Brain microvascular endothelial cell (primary cell): Measurements from ENCODE around the gene ZKSCAN5.

ENCODE experiments used
- DNase-seq: peaks from one replicate; pipeline ENCODE4 v3.0.0-alpha.2; 2020
- H3K27ac ChIP-seq: fragments of 250-450 bp; sonication (Bioruptor Pico); 2 replicates; pipeline ENCODE4 v1.5.1; 2020; ENCODE audit warnings: mild to moderate bottlenecking, moderate library complexity
- H3K27me3 ChIP-seq: fragments of 250-450 bp; sonication (Bioruptor Pico); replicated peaks from 2 replicates; pipeline ENCODE4 v1.5.1; 2020; ENCODE audit warnings: mild to moderate bottlenecking
- H3K36me3 ChIP-seq: fragments of 250-450 bp; sonication (Bioruptor Pico); replicated peaks from 2 replicates; pipeline ENCODE4 v1.5.1; 2020; ENCODE audit warnings: mild to moderate bottlenecking
- H3K4me3 ChIP-seq: 2 replicates; pipeline ENCODE4 v1.5.1; 2011; ENCODE audit warnings: low read depth, mild to moderate bottlenecking, control low read depth, low read length, moderate library complexity
- in situ Hi-C: cut with HindIII; loops from 2 replicates; pipeline ENCODE4 v1.10.0; 2017; ENCODE audit warnings: low sequenced_read_pairs, low pct_ligation_motif_present
- TF ChIP-seq, protein P1 (sequence below): IDR thresholded peaks from 2 replicates; pipeline ENCODE4 v1.5.1; 2011; ENCODE audit warnings: low read depth, mild to moderate bottlenecking, moderate library complexity, low read length, control low read depth, inconsistent platforms; ENCODE audit errors: missing control alignments

Gene ZKSCAN5

DNA sequence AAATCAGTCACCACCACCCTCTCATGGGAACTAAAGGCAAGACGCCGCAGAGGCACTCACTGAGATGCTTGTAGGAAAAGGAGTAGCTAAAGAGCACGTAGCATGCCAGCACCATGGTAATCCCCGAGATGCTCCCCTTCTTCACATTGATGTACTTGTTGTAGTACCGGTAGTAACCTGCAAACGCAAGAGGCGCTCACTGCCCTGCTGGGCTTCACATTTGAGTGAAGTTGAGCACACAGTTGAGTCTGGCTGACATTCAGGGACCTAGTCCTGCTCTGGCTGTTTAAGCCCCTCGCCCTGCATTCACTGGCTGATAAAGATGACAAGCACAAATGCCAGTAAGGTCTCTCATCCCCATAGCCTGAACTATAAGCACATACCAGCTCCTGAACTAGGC is 45.4 kb upstream of the ZKSCAN5 start:
- Histone ChIP-seq H3K27me3 (no peaks in the 10 kb centered on the region), H3K27ac (no peak overlapping the region), H3K4me3 (no peak overlapping the region), H3K36me3 (peaks cover 69% of the 10 kb centered on the region)
- DNase-seq = no peak
- TF ChIP-seq, protein P1, sequence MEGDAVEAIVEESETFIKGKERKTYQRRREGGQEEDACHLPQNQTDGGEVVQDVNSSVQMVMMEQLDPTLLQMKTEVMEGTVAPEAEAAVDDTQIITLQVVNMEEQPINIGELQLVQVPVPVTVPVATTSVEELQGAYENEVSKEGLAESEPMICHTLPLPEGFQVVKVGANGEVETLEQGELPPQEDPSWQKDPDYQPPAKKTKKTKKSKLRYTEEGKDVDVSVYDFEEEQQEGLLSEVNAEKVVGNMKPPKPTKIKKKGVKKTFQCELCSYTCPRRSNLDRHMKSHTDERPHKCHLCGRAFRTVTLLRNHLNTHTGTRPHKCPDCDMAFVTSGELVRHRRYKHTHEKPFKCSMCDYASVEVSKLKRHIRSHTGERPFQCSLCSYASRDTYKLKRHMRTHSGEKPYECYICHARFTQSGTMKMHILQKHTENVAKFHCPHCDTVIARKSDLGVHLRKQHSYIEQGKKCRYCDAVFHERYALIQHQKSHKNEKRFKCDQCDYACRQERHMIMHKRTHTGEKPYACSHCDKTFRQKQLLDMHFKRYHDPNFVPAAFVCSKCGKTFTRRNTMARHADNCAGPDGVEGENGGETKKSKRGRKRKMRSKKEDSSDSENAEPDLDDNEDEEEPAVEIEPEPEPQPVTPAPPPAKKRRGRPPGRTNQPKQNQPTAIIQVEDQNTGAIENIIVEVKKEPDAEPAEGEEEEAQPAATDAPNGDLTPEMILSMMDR = peak; percentile 58
- in situ Hi-C loops = no loop called here

DNA sequence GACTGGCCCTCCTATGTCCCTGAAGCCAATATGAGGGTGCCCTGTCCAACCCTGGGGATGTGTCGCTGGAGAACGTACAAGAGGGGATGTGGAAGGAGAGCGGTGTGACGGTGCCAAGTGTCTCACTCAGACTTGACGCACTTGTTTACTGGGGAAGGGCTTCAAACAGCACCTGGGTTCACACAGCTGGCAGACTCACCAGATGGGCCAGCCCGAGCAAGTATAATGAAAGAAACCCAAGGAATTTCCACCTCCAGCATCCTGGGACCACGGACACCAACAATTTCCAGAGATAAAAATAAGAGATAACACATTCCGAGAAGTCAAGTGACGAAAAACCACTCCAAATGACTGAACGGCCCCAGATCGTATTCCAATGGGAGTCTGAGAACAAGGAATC is 43.8 kb upstream of the ZKSCAN5 start:
- no peak overlapping the region for H3K4me3 ChIP-seq
- H3K27me3 ChIP-seq = no peaks in the 10 kb centered on the region
- DNase-seq = no peak
- no peak overlapping the region for H3K27ac ChIP-seq
- TF ChIP-seq, protein P1 = no peak
- in situ Hi-C loops = no loop called here
- peaks cover 58% of the 10 kb centered on the region for H3K36me3 ChIP-seq

DNA sequence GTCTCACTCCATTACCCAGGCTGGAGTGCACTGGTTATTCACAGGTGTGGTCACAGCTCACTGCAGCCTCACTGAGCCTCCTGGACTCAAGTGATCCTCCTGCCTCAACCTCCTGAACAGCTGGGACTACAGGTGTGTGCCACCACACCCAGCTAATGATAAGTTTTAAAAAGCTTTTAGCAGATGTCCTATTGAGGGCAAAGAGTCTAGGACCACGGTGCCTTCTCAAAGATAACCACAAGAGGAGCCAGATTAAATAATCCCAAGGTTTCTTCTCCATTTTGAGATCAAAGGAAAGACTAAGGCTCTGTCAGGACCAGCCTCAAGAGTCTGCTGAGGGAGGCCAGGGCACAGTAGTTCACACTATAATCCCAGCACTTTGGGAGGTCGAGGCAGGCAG is 43.2 kb upstream of the ZKSCAN5 start:
- in situ Hi-C loops = no loop called here
- Histone ChIP-seq H3K27ac (no peak overlapping the region), H3K4me3 (no peak overlapping the region), H3K36me3 (peaks cover 55% of the 10 kb centered on the region), H3K27me3 (no peaks in the 10 kb centered on the region)
- DNase-seq = no peak
- TF ChIP-seq, protein P1 = peak; percentile 8

DNA sequence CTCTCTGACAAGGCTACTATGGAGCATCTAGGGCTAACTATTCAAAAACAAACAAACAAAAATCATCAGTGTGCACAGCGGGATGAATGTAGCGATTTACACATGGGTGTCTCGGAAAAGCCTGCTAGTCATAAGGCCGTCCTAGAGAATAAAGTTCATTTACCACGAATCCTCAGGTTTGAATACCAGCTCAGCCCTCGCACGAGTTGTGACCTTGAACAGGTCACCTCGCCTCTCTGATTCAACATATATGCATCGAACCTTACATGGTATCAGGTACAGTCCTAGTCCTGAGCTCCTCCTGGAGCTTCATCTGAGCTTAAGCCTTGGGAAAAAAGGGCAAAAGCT is 39.1 kb upstream of the ZKSCAN5 start:
- peak overlapping the region; percentile 99 for H3K4me3 ChIP-seq
- no peaks in the 10 kb centered on the region for H3K27me3 ChIP-seq
- peaks cover 17% of the 10 kb centered on the region for H3K36me3 ChIP-seq
- TF ChIP-seq, protein P1 = no peak
- in situ Hi-C loops = no loop called here
- no peak for DNase-seq
- H3K27ac ChIP-seq = peak overlapping the region; percentile 75

DNA sequence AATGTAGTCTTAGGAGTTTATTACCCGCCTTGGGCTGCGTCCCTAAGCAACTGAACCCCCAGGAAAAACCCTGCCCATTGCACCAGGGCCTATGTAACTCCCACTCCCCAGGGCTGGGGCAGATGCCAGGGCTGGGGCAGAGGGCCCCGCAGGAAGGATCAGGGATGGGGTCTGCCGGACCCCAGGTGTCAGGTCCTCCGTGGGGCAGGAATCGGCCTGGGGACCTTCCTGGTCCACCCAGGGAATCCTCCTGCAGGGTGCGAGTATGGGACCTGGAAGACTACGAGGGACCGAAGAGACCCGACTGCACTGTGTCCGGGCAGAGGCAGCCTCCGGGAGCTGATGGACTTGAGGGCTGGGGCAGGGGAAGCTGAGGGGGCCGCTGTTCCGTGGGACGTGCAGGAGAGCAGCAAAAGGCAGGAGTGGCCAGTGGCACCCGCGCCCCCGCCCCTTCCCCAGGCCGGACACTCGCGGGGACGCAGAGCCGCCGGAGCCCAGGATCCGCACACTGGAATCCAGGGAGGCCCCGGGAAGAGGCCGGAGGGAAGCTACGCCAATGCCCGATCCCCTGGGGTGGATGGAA is 36.0 kb upstream of the ZKSCAN5 start:
- no peak for DNase-seq
- H3K27me3 ChIP-seq = no peaks in the 10 kb centered on the region
- H3K4me3 ChIP-seq = no peak overlapping the region
- peaks cover 4% of the 10 kb centered on the region for H3K36me3 ChIP-seq
- TF ChIP-seq, protein P1 = no peak
- no peak overlapping the region for H3K27ac ChIP-seq
- in situ Hi-C loops = no loop called here

DNA sequence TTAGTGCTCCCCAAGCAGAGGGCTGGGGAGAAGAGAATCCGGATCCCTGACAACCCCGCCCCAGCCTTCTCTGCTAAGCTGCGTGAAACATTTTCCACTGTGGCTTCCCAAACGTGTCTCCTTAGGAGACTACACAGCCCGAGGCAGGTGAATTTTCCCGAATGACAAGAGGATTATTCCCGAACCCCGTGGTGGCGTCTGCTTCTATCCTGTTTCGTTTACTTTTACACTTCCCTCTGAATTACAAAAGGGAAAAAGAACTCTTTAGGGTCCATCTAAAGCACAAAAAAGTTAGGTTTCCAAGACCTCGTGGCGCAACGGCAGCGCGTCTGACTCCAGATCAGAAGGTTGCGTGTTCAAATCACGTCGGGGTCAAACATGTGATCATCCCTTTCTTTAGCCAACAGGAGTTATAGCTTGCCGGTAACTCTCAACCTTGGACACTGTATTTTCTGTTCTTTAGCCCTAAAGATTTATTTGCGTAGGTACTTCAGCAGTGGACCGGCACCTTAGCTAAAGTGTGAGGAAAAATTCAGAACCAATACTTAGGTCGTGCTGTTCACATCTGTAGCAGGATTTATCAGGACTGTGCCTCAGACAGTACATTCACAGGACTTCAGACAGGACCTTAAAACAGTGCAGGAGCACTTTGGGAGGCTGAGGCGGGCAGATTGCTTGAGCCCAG is 34.9 kb upstream of the ZKSCAN5 start:
- TF ChIP-seq, protein P1 = no peak
- Histone ChIP-seq H3K27me3 (no peaks in the 10 kb centered on the region), H3K36me3 (no peaks in the 10 kb centered on the region), H3K4me3 (no peak overlapping the region), H3K27ac (no peak overlapping the region)
- DNase-seq = no peak
- in situ Hi-C loops = no loop called here
